HG02870 (cell line): ENCODE measurements around the gene CTSL.
"Not testable (repeated sequence)": the region's sequence is repeated elsewhere in the genome, so short reads cannot be mapped to it uniquely, and the experiment has no call there.

Experiments used
- ATAC-seq: cut with Tn5 transposase; IDR thresholded peaks from one replicate; pipeline ENCODE4 v1.9.1; 2021; ENCODE audit warnings: mild to moderate bottlenecking, moderate library complexity; ENCODE audit not compliant: unreplicated experiment

Gene CTSL

GRCh38 chr9:87751868-87752267 lies 25.9 kb downstream of the CTSL start:
- ATAC-seq = no peak

GRCh38 chr9:87753313-87753712 lies 27.4 kb downstream of the CTSL start:
- ATAC-seq = no peak

- ATAC-seq = not testable (repeated sequence)
Measured at GRCh38 chr9:87758330-87758729, 32.4 kb downstream of the CTSL start.

- ATAC-seq = not testable (repeated sequence)
Measured at GRCh38 chr9:87759980-87760379, 34.1 kb downstream of the CTSL start.

GRCh38 chr9:87760529-87760928 lies 34.6 kb downstream of the CTSL start:
- no peak for ATAC-seq

GRCh38 chr9:87763286-87763685 lies 37.4 kb downstream of the CTSL start:
- ATAC-seq = no peak

- ATAC-seq = no peak
Measured at GRCh38 chr9:87765521-87765920, 39.6 kb downstream of the CTSL start.

- ATAC-seq = no peak
Measured at GRCh38 chr9:87766697-87767096, 40.8 kb downstream of the CTSL start.

GRCh38 chr9:87770616-87771315 lies 44.8 kb downstream of the CTSL start:
- no peak for ATAC-seq

- ATAC-seq = no peak
Measured at GRCh38 chr9:87771316-87772006, 45.5 kb downstream of the CTSL start.

- no peak for ATAC-seq
Measured at GRCh38 chr9:87776481-87777379, 50.8 kb downstream of the CTSL start.

GRCh38 chr9:87778996-87779395 lies 53.1 kb downstream of the CTSL start:
- no peak for ATAC-seq
